Measurements from ENCODE around the gene P3H3. TPM values are rescaled to one million over a fixed set of nuclear protein-coding genes. Genes with fewer than 3 reads are reported as not detected.

Gene P3H3
- total and polyA plus RNA-seq, 9 of the 15 experiments (the other 6 are each of a cell fraction or from before 2014, with no cell fraction given): 0.03 to 15.0 (median 4.8) TPM

GRCh38 chr12:6867413-6868210 lies 39.4 kb downstream of the P3H3 start, which contains the start of gene TPI1 (continued):
- TF ChIP-seq, protein P1, sequence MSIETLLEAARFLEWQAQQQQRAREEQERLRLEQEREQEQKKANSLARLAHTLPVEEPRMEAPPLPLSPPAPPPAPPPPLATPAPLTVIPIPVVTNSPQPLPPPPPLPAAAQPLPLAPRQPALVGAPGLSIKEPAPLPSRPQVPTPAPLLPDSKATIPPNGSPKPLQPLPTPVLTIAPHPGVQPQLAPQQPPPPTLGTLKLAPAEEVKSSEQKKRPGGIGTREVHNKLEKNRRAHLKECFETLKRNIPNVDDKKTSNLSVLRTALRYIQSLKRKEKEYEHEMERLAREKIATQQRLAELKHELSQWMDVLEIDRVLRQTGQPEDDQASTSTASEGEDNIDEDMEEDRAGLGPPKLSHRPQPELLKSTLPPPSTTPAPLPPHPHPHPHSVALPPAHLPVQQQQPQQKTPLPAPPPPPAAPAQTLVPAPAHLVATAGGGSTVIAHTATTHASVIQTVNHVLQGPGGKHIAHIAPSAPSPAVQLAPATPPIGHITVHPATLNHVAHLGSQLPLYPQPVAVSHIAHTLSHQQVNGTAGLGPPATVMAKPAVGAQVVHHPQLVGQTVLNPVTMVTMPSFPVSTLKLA (conservative IDR thresholded peaks at IDR 0.05): peak; percentile 24 to 54; a peak in 2 of 4 replicates
- TF ChIP-seq, protein P2, sequence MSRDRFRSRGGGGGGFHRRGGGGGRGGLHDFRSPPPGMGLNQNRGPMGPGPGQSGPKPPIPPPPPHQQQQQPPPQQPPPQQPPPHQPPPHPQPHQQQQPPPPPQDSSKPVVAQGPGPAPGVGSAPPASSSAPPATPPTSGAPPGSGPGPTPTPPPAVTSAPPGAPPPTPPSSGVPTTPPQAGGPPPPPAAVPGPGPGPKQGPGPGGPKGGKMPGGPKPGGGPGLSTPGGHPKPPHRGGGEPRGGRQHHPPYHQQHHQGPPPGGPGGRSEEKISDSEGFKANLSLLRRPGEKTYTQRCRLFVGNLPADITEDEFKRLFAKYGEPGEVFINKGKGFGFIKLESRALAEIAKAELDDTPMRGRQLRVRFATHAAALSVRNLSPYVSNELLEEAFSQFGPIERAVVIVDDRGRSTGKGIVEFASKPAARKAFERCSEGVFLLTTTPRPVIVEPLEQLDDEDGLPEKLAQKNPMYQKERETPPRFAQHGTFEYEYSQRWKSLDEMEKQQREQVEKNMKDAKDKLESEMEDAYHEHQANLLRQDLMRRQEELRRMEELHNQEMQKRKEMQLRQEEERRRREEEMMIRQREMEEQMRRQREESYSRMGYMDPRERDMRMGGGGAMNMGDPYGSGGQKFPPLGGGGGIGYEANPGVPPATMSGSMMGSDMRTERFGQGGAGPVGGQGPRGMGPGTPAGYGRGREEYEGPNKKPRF (IDR thresholded peaks at IDR 0.05; ENCODE audit: low read depth, low read length): no peak
- TF ChIP-seq CXXC5 (CRISPR knock-in tag; IDR thresholded peaks at IDR 0.05): peak; percentile 67
- no peak for TF ChIP-seq ARID2 (IDR thresholded peaks at IDR 0.05)
- TF ChIP-seq MEF2A (IDR thresholded peaks at IDR 0.05; ENCODE audit: control insufficient read depth, low read depth, low read length): no peak
- TF ChIP-seq CREM (IDR thresholded peaks at IDR 0.05; ENCODE audit: low read depth): peak; percentile 42; the same call in 1 of the 2 replicates
- TF ChIP-seq, protein P3, sequence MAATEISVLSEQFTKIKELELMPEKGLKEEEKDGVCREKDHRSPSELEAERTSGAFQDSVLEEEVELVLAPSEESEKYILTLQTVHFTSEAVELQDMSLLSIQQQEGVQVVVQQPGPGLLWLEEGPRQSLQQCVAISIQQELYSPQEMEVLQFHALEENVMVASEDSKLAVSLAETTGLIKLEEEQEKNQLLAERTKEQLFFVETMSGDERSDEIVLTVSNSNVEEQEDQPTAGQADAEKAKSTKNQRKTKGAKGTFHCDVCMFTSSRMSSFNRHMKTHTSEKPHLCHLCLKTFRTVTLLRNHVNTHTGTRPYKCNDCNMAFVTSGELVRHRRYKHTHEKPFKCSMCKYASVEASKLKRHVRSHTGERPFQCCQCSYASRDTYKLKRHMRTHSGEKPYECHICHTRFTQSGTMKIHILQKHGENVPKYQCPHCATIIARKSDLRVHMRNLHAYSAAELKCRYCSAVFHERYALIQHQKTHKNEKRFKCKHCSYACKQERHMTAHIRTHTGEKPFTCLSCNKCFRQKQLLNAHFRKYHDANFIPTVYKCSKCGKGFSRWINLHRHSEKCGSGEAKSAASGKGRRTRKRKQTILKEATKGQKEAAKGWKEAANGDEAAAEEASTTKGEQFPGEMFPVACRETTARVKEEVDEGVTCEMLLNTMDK (IDR thresholded peaks at IDR 0.05; ENCODE audit: borderline replicate concordance, insufficient read depth, low read depth, low read length, poor library complexity, severe bottlenecking): no peak
- TF ChIP-seq SRF (CRISPR knock-in tag; IDR thresholded peaks at IDR 0.05): no peak
- TF ChIP-seq YBX1 (IDR thresholded peaks at IDR 0.05): no peak
- no peak for TF ChIP-seq ZKSCAN8 (CRISPR knock-in tag; IDR thresholded peaks at IDR 0.05)
- 0 out of 2 replicates have a peak, but pooled peaks have one; percentile 31 for TF ChIP-seq ETS1 (conservative IDR thresholded peaks at IDR 0.05; ENCODE audit: control insufficient read depth, low read depth, low read length)
- peak; percentile 82 for TF ChIP-seq PHF8 (IDR thresholded peaks at IDR 0.05; ENCODE audit: borderline replicate concordance, low read length)
- peak; percentile 81 for TF ChIP-seq CHD1 (IDR thresholded peaks at IDR 0.05; ENCODE audit: low read length)
- peak; percentile 89 for TF ChIP-seq CCNT2 (IDR thresholded peaks at IDR 0.05; ENCODE audit: borderline replicate concordance, extremely low read depth, insufficient read length, low read depth, low read length)
- peak; percentile 36; the same call in 1 of the 2 replicates for TF ChIP-seq ZNF766 (CRISPR knock-in tag; conservative IDR thresholded peaks at IDR 0.05)
- TF ChIP-seq CHD4 (IDR thresholded peaks at IDR 0.05; ENCODE audit: insufficient read depth, insufficient replicate concordance, low read depth, low read length, poor library complexity, severe bottlenecking): no peak
- TF ChIP-seq RFX7 (CRISPR knock-in tag; IDR thresholded peaks at IDR 0.05): no peak
- no peak for TF ChIP-seq ZNF134 (CRISPR knock-in tag; conservative IDR thresholded peaks at IDR 0.05)

All from K562 (cell line).